Colonic mucosa (tissue), 4 donors: ENCODE data around the gene C10orf62. TPM values are rescaled to one million over a fixed set of nuclear protein-coding genes. Genes with fewer than 3 reads are reported as not detected.
A peak's percentile ranks its signal among the peaks of the same experiment; 100 is the strongest.

ENCODE experiments used
- DNase-seq: peaks from one replicate; pipeline ENCODE4 v3.0.0-alpha.2; 2020
- H3K27ac ChIP-seq: fragments of 200-600 bp; one replicate; pipeline ENCODE4 v1.8.0; 2021
- H3K27me3 ChIP-seq: fragments of 200-600 bp; one replicate; pipeline ENCODE4 v1.8.0; 2021
- H3K36me3 ChIP-seq: fragments of 200-600 bp; one replicate; pipeline ENCODE4 v1.8.0; 2021
- H3K4me1 ChIP-seq: fragments of 200-600 bp; one replicate; pipeline ENCODE4 v1.8.0; 2021; ENCODE audit warnings: mild to moderate bottlenecking
- H3K4me3 ChIP-seq: fragments of 200-600 bp; one replicate; pipeline ENCODE4 v1.8.0; 2021
- H3K9ac ChIP-seq, 2 donors: one replicate each; pipeline ENCODE4 v1.7.0; 2013; ENCODE audit warnings: control low read depth in 2 of 2, low read depth in 2 of 2, low read length in 2 of 2
- H3K9me3 ChIP-seq: fragments of 200-600 bp; one replicate; pipeline ENCODE4 v1.8.0; 2021
- intact Hi-C: fragments of 100-400 bp; cut with DNase I; formaldehyde crosslinking; loops from one replicate; pipeline ENCODE4 v1.14.1; 2022
- total RNA-seq, 2 donors: library from RNA; stranded (reverse); fragmentation: NEBNext Ultra II Directional in 1 of 2; extraction: Animal tissue kit (Norgen Biotek cat#: 25700) in 1 of 2; gene quantifications; one replicate each; pipeline ENCODE4 v1.2.1, GENCODE V29; 2021
- TF ChIP-seq, protein P1 (sequence below): fragments of 200-600 bp; IDR thresholded peaks from one replicate; pipeline ENCODE4 v1.8.0; 2022; ENCODE audit warnings: antibody characterized with exemption, mild to moderate bottlenecking
- donor health status: healthy.
- donor health status: DM: no; HTN: no; CAD: no.
- donor health status: DM: no; HTN: no; CAD: no.

Gene C10orf62
- total RNA-seq, 2 donors from 2014 or later, result not detected

DNA sequence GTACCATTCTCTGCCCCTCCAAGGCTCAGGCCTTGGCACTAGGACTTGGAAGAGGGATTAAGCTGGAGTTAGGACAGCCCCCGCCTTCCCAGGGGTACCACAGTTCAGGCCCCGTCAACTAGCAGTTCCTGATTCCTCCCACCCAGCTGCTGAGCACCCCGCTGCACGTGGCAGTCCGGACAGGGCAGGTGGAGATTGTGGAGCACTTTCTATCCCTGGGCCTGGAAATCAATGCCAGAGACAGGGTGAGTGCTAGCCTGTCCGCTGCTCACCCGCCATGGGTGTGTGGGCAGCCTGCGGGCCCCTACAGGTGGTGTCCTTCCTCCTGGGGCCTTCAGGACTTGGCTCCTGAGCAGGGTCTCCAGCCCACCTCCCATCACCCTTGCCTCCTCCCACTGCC lies 7.4 kb upstream of the C10orf62 start:
- Histone ChIP-seq H3K27ac (no peak overlapping the region), H3K9me3 (no peaks in the 10 kb centered on the region), H3K9ac (no peak overlapping the region), H3K4me1 (no peaks in the 10 kb centered on the region), H3K4me3 (no peak overlapping the region), H3K36me3 (no peaks in the 10 kb centered on the region), H3K27me3 (no peaks in the 10 kb centered on the region)
- TF ChIP-seq, protein P1, sequence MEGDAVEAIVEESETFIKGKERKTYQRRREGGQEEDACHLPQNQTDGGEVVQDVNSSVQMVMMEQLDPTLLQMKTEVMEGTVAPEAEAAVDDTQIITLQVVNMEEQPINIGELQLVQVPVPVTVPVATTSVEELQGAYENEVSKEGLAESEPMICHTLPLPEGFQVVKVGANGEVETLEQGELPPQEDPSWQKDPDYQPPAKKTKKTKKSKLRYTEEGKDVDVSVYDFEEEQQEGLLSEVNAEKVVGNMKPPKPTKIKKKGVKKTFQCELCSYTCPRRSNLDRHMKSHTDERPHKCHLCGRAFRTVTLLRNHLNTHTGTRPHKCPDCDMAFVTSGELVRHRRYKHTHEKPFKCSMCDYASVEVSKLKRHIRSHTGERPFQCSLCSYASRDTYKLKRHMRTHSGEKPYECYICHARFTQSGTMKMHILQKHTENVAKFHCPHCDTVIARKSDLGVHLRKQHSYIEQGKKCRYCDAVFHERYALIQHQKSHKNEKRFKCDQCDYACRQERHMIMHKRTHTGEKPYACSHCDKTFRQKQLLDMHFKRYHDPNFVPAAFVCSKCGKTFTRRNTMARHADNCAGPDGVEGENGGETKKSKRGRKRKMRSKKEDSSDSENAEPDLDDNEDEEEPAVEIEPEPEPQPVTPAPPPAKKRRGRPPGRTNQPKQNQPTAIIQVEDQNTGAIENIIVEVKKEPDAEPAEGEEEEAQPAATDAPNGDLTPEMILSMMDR, result no peak
- intact Hi-C loops, result no loop called here
- no peak for DNase-seq

DNA sequence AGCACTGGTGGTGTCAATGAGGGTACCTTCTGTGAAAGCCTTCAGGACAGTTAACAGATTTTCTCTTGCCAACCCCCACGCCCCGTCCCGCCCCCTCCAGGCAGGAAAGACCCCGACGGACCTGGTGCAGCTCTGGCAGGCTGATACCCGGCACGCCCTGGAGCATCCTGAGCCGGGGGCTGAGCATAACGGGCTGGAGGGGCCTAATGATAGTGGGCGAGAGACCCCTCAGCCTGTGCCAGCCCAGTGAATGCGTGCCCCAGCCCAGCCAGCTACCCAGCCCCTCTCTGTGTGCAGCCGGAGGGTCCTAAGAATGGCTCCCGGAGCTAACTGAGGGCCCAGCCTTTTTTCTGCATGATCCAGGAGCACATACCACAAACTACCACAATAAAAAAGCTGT lies 6.0 kb upstream of the C10orf62 start:
- Histone ChIP-seq H3K9ac (no peak overlapping the region), H3K4me1 (no peaks in the 10 kb centered on the region), H3K27ac (no peak overlapping the region), H3K27me3 (no peaks in the 10 kb centered on the region), H3K36me3 (no peaks in the 10 kb centered on the region), H3K9me3 (no peaks in the 10 kb centered on the region), H3K4me3 (no peak overlapping the region)
- no peak for DNase-seq
- TF ChIP-seq, protein P1, result no peak
- intact Hi-C loops, result no loop called here

DNA sequence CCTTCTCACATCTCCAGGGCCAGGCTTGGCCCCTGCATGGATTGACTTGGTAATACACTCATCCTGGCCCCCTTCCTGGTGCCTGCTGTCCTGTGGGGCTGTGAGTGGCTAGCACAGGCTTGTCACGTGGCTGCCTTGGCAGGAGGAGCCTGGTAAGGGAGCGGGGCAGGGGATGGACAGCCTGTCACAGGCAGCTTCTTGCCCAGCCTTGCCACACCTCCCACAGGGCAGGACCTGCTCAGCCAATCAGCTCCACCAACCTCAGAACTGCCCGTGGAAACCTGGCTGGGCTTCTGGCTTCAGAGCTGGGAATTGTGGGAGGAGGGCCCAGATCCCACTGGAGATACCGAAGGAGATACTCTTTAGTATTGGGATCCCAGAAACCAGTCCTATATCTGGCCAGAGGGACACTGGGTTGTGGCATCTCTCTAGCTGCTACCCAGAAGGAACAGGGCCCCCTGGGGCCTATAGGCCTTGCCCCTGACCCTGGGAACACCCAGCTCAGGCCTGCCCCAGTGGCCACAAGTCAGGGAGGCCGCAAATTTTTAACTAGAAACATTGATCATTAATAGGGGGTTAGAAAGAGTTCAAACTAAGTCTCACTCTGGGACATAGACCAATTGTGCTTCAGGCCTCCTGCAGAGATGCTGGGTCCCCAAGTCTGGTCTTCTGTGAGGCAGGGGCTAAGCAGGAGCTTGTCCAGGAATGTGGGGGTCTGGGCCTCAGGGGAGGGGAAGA lies 5.3 kb upstream of the C10orf62 start, which contains the start of gene HOGA1:
Gene HOGA1 (plus strand): TSS at position 330 of the 738 bp plus-strand sequence. CDS start 315 bp downstream, at position 645.
- H3K27ac ChIP-seq, result no peak within 1 kb of the TSS
- intact Hi-C loops, result no loop called here
- H3K27me3 ChIP-seq, result no peaks in the 10 kb centered on the region
- H3K4me1 ChIP-seq, result no peaks in the 10 kb centered on the region
- H3K9ac ChIP-seq, result no peak within 1 kb of the TSS
- no peak within 1 kb of the TSS for H3K4me3 ChIP-seq
- TF ChIP-seq, protein P1, result no peak
- no peaks in the 10 kb centered on the region for H3K36me3 ChIP-seq
- no peaks in the 10 kb centered on the region for H3K9me3 ChIP-seq
- peak; percentile 32 for DNase-seq

DNA sequence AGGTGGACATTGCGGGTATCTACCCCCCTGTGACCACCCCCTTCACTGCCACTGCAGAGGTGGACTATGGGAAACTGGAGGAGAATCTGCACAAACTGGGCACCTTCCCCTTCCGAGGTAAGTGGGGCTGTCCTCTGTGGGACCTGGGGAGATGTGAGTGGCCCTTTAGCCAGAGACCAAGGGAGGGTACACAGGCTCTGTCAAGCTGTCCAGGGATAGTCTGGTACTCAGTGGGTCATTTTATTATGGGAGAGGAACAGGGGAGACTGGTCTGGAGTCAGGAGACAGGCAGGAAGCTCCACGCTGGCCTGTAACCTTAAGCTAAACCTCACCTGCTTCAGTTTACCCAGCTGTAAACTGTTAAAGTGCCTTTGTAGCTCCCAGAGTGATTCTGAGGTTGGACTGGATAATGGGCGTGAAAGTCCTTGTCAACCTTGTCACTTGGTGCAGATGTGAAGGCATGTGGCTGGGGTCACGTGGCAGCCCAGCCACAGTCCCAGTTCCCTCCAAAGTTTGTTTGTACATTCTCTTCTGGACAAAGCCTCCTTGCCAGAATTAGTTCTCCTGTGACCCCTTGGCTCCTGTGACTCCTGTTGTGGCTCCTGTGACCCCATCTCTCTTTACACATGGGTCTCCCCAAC lies 4.6 kb upstream of the C10orf62 start:
- Histone ChIP-seq H3K27me3 (no peaks in the 10 kb centered on the region), H3K4me1 (no peaks in the 10 kb centered on the region), H3K4me3 (no peak overlapping the region), H3K27ac (no peak overlapping the region), H3K9ac (no peak overlapping the region), H3K9me3 (no peaks in the 10 kb centered on the region), H3K36me3 (no peaks in the 10 kb centered on the region)
- intact Hi-C loops, result no loop called here
- TF ChIP-seq, protein P1, result no peak
- DNase-seq, result no peak

DNA sequence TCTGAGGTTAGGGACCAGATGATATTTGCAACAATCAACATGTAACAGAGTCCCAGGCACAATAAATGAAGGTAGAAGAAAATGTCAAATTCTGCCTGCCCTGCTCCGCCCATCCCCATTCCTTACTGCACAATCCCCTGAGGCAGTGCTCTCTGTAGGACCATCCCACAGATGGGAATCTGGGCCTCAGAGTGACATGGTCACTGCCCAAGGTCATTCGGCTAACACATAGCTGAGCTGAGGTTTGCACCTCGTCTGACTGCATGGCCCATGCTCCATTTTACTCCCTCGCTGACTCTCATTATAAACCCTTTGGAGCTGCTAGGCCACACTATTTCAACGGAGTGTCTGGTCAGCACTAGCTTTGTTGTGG lies 4.1 kb upstream of the C10orf62 start:
- no peaks in the 10 kb centered on the region for H3K27me3 ChIP-seq
- TF ChIP-seq, protein P1, result no peak
- no peak overlapping the region for H3K27ac ChIP-seq

More for the DNA sequence above, 4.1 kb upstream of the C10orf62 start:
- Histone ChIP-seq H3K4me3 (no peak overlapping the region), H3K4me1 (no peaks in the 10 kb centered on the region), H3K9me3 (no peaks in the 10 kb centered on the region), H3K9ac (no peak overlapping the region), H3K36me3 (no peaks in the 10 kb centered on the region)
- no peak for DNase-seq
- intact Hi-C loops, result no loop called here
